ENCODE data around the gene XIRP1.

XIRP1 gene

DNA sequence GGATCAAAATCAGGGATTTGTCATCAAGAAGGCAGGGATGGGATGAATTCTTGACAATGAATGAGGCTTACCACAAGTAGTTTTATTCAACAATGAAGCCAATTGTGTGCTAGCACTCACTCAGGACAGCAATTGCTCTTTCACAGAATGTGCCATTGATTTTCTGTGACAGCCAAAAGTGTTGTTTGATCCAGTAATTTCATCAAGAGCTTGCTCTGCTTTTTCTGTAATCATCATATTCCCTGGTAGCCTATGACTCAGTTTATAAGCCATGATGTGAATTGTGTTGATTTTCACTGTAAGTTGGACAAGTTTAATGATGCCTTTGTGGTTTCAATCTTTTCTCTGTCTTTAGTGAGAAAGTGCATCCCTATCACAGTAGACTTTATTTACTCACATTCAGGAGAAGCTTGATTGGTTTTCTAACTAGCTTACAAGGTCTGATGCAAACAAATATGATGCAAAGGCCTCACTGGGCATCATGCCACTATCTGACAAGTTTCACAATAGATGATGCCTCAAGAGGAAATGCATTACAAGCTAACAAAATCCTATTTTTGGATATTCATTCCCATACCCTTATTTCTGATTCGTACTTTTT is 25.4 kb downstream of the XIRP1 start:
- ChIA-PET POLR2A (interaction anchor here (0.6 to 1.7 kb wide), 3 partner anchors 11 to 149 kb away, joined by 3 to 11 read pairs (median 4); no protein-coding TSS in a partner anchor), CTCF (interaction anchor here (2.6 to 5.6 kb wide), 4 partner anchors 11 to 123 kb away, joined by 13 to 28 read pairs (median 26); no protein-coding TSS in a partner anchor)
- TF ChIP-seq CTCF (IDR thresholded peaks at IDR 0.05; ENCODE audit: insufficient read depth, low read length, missing control alignments) = no peak
- H3K4me3 ChIP-seq (ENCODE audit: low read depth, low read length) = no peak overlapping the region
- DNase-seq (ENCODE audit: low read depth, low spot score) = peak; percentile 85

- DNase-seq (ENCODE audit: low read depth, low spot score) = peak; percentile 89
- POLR2A ChIA-PET = interaction anchor here (0.6 to 1.7 kb wide), 5 partner anchors 9 to 59 kb away, joined by 3 to 11 read pairs (median 4); no protein-coding TSS in a partner anchor
Measured at GRCh38 chr3:39166134-39166710, 26.2 kb downstream of the XIRP1 start.

DNA sequence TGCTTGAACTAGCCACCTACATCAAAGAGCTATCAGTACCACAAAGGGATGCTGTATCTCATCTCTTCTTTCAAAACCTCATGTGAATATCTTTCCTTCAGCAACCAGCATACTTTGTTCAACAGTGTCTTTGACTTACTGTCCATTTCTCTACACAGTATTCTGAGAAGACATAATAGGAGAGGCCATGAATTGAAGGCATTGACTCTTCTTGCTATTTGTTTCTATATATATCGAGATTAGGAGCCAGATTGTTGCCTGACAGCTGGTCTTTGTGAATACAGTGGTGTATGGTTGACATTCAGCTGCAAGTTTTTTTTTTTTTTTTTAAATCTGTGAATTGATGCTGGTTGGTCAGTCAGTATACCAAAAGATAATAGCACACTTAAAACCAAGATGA is 26.9 kb downstream of the XIRP1 start:
- ChIA-PET POLR2A (interaction anchor here (0.9 to 1.7 kb wide), 4 partner anchors 9 to 19 kb away, joined by 3 to 11 read pairs (median 5); no protein-coding TSS in a partner anchor), CTCF (interaction anchor here (0.8 to 5.6 kb wide), 7 partner anchors 13 to 125 kb away, joined by 3 to 28 read pairs (median 5); no protein-coding TSS in a partner anchor)

More at GRCh38 chr3:39166134-39166710, 26.2 kb downstream of the XIRP1 start:
- TF ChIP-seq CTCF (IDR thresholded peaks at IDR 0.05; ENCODE audit: insufficient read depth, low read length, missing control alignments) = peak; percentile 0
- no peak overlapping the region for H3K4me3 ChIP-seq (ENCODE audit: low read depth, low read length)
- CTCF ChIA-PET = interaction anchor here (0.8 to 5.6 kb wide), 7 partner anchors 12 to 124 kb away, joined by 3 to 28 read pairs (median 13); no protein-coding TSS in a partner anchor

GRCh38 chr3:39164414-39164813 is 28.0 kb downstream of the XIRP1 start:
- CTCF ChIA-PET = interaction anchor here (0.8 kb wide), 1 partner anchor 26 kb away, joined by 4 read pairs; no protein-coding TSS in a partner anchor
- no peak overlapping the region for H3K4me3 ChIP-seq (ENCODE audit: low read depth, low read length)
- POLR2A ChIA-PET = no interaction called here
- DNase-seq (ENCODE audit: low read depth, low spot score) = no peak
- TF ChIP-seq CTCF (IDR thresholded peaks at IDR 0.05; ENCODE audit: insufficient read depth, low read length, missing control alignments) = no peak

More for the DNA sequence above, 26.9 kb downstream of the XIRP1 start:
- no peak overlapping the region for H3K4me3 ChIP-seq (ENCODE audit: low read depth, low read length)
- no peak for DNase-seq (ENCODE audit: low read depth, low spot score)
- TF ChIP-seq CTCF (IDR thresholded peaks at IDR 0.05; ENCODE audit: insufficient read depth, low read length, missing control alignments) = no peak

GRCh38 chr3:39158148-39158715 is 34.2 kb downstream of the XIRP1 start:
- DNase-seq (ENCODE audit: low read depth, low spot score) = no peak
- CTCF ChIA-PET = interaction anchor here (0.9 to 3.2 kb wide), 4 partner anchors 29 to 133 kb away, joined by 3 to 15 read pairs (median 4); no protein-coding TSS in a partner anchor
- no peak for TF ChIP-seq CTCF (IDR thresholded peaks at IDR 0.05; ENCODE audit: insufficient read depth, low read length, missing control alignments)
- H3K4me3 ChIP-seq (ENCODE audit: low read depth, low read length) = no peak overlapping the region
- POLR2A ChIA-PET = no interaction called here

All from AG04449 (cell line).